Measurements from ENCODE around the gene ACTR3.

ACTR3 gene

DNA sequence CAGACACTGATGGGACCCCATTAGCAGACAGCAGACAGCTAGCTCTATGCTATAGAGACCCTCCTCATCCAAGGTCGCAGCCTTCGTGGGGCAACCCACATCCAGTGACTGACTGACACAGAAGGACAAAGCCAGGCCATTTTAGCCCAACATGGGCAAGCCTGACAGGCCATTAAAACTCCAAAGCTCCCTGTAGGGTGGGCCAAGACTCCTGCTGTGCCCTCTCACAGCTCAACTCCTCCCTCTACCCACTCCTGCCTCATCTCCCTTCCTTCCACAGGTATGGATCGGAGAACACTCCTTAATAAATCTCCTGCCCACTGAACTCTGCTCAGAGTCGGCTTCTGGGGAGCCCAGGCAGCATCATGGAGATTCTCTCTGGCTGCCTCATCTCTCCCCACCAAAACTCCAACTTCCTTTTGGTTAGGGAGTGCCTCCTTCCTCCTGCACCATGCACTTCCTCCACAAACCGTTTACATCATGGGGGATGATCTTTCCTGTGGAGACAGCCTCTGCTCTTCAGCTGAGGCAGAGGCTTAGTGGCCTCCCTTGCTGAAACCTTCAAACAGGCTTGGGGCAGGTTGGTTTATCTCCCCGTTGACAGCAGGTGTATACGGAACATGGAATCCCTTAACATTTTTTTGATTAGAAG is 86.5 kb downstream of the ACTR3 start:
- H3K9me3 Mint-ChIP-seq: peaks cover 3 to 5% of the 10 kb centered on the region in 2 donors
- ATAC-seq (replicated peaks): no peak
- no peak overlapping the region for H3K4me3 Mint-ChIP-seq
- H3K27me3 Mint-ChIP-seq: no peaks in the 10 kb centered on the region
- no peak overlapping the region for H3K27ac Mint-ChIP-seq
- peaks cover 34 to 62% of the 10 kb centered on the region in 2 donors for H3K36me3 Mint-ChIP-seq
- H3K4me1 Mint-ChIP-seq: peaks cover 9 to 18% of the 10 kb centered on the region in 2 donors
- DNase-seq: no peak

DNA sequence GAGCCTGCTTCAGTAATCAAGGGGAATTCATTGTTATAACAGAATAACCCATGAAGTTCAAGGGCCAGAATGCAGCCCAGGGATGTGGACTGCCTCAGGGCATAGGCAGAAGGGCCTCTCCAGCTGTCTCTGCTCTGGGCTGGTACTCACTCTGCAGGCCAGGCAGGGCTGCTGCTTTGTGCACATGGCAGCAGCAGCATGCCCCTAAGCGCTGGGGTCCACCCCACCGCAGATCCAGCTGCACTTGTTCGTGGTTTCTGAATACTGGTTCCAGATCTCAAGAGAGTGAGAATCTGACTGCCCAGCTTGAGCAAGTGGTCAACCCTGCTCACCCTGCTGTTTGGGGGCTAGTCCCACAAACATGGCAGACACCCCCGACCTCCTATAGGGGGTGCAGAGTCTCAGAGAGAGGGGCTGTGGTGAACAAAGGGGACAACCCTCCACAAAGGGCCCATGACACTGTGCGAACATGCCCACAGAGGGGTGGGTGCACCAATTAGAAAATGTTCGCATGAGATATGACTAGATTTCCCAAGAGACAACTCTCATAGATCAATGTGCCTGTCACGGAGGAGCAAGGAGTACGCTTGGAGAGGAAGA is 87.3 kb downstream of the ACTR3 start:
- ATAC-seq (replicated peaks) (peak in 1 of 2 donors; percentile 11), DNase-seq (no peak)
- H3K9me3 Mint-ChIP-seq: peaks cover 3 to 5% of the 10 kb centered on the region in 2 donors
- H3K4me3 Mint-ChIP-seq: no peak overlapping the region
- H3K4me1 Mint-ChIP-seq: peaks cover 6 to 11% of the 10 kb centered on the region in 2 donors
- no peaks in the 10 kb centered on the region for H3K27me3 Mint-ChIP-seq
- peaks cover 30 to 55% of the 10 kb centered on the region in 2 donors for H3K36me3 Mint-ChIP-seq
- H3K27ac Mint-ChIP-seq: no peak overlapping the region

GRCh38 chr2:113977660-113978523 is 88.0 kb downstream of the ACTR3 start:
- DNase-seq: no peak
- H3K4me3 Mint-ChIP-seq: no peak overlapping the region
- H3K27me3 Mint-ChIP-seq: no peaks in the 10 kb centered on the region
- peaks cover 26 to 50% of the 10 kb centered on the region in 2 donors for H3K36me3 Mint-ChIP-seq
- peak; percentile 34 to 36 for ATAC-seq (replicated peaks)
- peaks cover 0 to 5% of the 10 kb centered on the region in 2 donors for H3K4me1 Mint-ChIP-seq
- H3K9me3 Mint-ChIP-seq: peaks cover 3 to 5% of the 10 kb centered on the region in 2 donors
- peak overlapping the region; percentile 31 for H3K27ac Mint-ChIP-seq

GRCh38 chr2:113978524-113979190 is 88.8 kb downstream of the ACTR3 start:
- ATAC-seq (replicated peaks): no peak
- H3K27me3 Mint-ChIP-seq: no peaks in the 10 kb centered on the region
- peak overlapping the region; percentile 22 for H3K27ac Mint-ChIP-seq
- peaks cover 0 to 5% of the 10 kb centered on the region in 2 donors for H3K4me1 Mint-ChIP-seq
- H3K36me3 Mint-ChIP-seq: peaks cover 29 to 52% of the 10 kb centered on the region in 2 donors
- H3K4me3 Mint-ChIP-seq: peak overlapping the region; percentile 21 to 31
- no peak for DNase-seq
- peaks cover 3 to 5% of the 10 kb centered on the region in 2 donors for H3K9me3 Mint-ChIP-seq

DNA sequence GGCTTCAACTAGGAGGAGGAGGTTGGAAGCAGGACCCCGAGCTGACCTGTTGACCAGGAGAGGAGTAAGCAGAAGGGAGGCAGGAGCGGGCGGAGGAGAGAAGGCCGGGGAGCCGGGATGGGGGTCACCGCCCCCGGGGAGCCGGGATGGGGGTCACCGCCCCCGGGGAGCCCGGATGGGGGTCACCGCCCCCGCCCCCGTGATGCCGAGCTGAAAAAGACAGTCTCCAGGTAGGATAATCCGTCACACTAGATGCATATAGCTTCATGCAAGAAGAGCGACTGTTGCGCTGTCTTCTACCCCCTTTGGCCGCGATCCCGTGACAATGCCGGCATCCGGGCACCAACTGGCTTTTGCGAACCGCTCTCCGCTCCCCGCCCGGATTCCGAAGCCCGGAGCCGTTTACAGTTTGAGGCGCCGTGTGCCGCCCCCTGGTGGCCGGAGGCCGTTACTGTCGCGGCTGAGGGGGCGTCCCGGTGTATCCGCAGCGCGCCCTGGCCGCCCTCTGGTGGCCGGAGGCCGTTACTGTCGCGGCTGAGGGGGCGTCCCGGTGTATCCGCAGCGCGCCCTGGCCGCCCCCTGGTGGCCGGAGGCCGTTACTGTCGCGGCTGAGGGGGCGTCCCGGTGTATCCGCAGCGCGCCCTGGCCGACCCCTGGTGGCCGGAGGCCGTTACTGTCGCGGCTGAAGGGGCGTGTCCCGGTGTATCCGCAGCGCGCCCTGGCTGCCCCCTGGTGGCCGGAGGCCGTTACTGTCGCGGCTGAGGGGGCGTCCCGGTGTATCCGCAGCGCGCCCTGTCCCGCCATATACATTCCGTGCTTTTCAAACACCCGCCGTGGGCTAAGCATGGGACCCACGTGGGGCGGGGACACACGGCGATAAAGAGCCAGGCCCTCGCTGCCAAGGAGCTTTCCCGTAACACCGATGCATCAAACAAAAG is 89.6 kb downstream of the ACTR3 start:
- no peaks in the 10 kb centered on the region for H3K27me3 Mint-ChIP-seq
- peak overlapping the region; percentile 21 to 31 for H3K4me3 Mint-ChIP-seq
- H3K27ac Mint-ChIP-seq: peak overlapping the region; percentile 22
- peaks cover 32 to 57% of the 10 kb centered on the region in 2 donors for H3K36me3 Mint-ChIP-seq
- peaks cover 3 to 5% of the 10 kb centered on the region in 2 donors for H3K9me3 Mint-ChIP-seq
- peak; percentile 11 to 28 for ATAC-seq (replicated peaks)
- peak; percentile 32 for DNase-seq
- peaks cover 0 to 5% of the 10 kb centered on the region in 2 donors for H3K4me1 Mint-ChIP-seq

DNA sequence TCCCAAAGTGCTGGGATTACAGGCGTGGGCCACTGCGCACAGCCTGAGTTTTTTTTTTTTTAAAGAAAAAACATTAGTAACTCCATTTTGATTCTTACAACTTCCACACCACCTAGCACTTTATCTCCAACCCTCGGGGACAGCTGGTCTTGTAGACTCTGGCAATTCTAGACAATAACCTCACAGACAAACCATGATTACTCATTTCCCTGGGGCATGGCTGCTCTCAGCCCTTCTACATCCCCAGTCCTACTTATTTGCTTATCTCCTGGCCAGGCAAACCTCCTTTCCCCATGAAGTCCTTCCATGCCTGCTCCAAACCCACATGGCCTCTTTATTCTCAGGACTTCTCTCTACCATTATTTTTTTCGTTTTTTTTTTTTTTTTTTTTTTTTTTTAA is 91.1 kb downstream of the ACTR3 start:
- Mint-ChIP-seq H3K27me3 (no peaks in the 10 kb centered on the region), H3K9me3 (peaks cover 3 to 5% of the 10 kb centered on the region in 2 donors), H3K36me3 (peaks cover 27 to 55% of the 10 kb centered on the region in 2 donors), H3K27ac (peak overlapping the region; percentile 85), H3K4me3 (no peak overlapping the region), H3K4me1 (peaks cover 0 to 5% of the 10 kb centered on the region in 2 donors)
- ATAC-seq (replicated peaks) (no peak), DNase-seq (no peak)

DNA sequence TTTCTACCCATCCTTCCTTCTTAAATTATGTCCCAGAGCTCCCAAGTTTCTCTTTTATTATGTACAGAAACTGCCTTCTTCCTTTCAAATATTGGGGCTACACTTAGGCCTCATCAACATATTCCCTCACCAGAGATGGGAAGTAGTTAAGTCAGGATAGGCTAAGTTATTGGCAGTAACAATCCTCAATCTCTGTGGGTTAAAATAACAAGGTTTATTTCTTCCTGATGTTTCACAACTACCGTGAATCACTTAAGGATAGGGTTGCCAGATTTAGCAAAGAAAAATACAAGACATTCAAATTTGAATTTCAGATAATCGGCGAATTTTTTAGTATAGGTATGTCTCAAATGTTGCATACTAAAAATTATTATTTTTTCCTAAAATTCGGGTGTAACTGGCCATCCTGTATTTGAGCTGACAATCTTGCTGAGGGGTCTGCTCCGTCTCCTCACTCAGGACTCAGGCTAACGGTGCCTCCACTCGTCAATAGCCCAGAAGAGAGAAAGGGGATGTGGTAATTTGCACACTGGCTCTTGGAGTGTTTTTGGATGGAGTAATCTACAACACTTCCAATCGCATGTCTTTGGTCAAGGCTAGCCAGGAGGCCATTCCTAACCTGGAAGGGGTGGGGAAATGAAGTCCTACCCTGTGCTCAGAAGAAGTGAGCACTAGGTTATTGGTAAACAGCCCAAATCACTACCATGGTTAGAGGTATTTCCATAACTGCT is 91.7 kb downstream of the ACTR3 start:
- peaks cover 3 to 5% of the 10 kb centered on the region in 2 donors for H3K9me3 Mint-ChIP-seq
- DNase-seq (no peak), ATAC-seq (replicated peaks) (no peak)
- H3K4me1 Mint-ChIP-seq: peaks cover 0 to 3% of the 10 kb centered on the region in 2 donors
- H3K27me3 Mint-ChIP-seq: no peaks in the 10 kb centered on the region
- no peak overlapping the region for H3K27ac Mint-ChIP-seq
- no peak overlapping the region for H3K4me3 Mint-ChIP-seq
- H3K36me3 Mint-ChIP-seq: peaks cover 27 to 52% of the 10 kb centered on the region in 2 donors

- DNase-seq: no peak
- peaks cover 30 to 51% of the 10 kb centered on the region in 2 donors for H3K36me3 Mint-ChIP-seq
- no peak overlapping the region for H3K4me3 Mint-ChIP-seq
- H3K4me1 Mint-ChIP-seq: no peaks in the 10 kb centered on the region
- no peak overlapping the region for H3K27ac Mint-ChIP-seq
- peaks cover 0 to 1% of the 10 kb centered on the region in 2 donors for H3K9me3 Mint-ChIP-seq
- H3K27me3 Mint-ChIP-seq: peaks cover 3 to 15% of the 10 kb centered on the region in 2 donors
- ATAC-seq (replicated peaks): no peak
Measured at GRCh38 chr2:113985554-113986397, 95.9 kb downstream of the ACTR3 start.

DNA sequence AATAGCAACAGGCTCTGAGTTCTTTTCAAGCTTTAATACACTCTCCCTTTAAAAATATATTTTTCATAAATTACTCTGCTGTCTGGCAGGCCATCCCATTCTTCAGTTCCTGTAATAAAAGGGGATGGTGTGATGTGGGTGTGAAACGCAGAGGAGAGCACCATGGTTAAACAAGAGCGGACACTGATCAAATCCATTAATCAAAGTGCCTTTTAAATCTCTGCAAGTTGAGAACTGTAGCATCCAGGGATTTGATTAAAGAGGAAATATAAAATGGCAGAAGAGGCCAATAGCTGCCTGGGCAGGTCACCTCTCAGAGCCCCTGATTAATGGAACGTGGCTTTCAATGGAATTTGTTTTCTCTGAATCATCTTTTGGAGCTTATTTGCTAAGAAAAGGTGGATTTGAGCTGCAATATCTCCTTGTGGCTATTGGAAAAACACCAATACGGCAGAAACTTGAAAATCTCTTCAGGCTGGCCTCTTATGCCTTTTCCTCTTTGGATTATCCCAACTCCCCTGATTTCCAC is 96.9 kb downstream of the ACTR3 start:
- H3K4me3 Mint-ChIP-seq: no peak overlapping the region

GRCh38 chr2:113992090-113992489 is 102.2 kb downstream of the ACTR3 start:
- ATAC-seq (replicated peaks): no peak
- no peak overlapping the region for H3K4me3 Mint-ChIP-seq

More for the DNA sequence above, 96.9 kb downstream of the ACTR3 start:
- peaks cover 3 to 15% of the 10 kb centered on the region in 2 donors for H3K27me3 Mint-ChIP-seq
- peaks cover 29 to 52% of the 10 kb centered on the region in 2 donors for H3K36me3 Mint-ChIP-seq
- no peaks in the 10 kb centered on the region for H3K9me3 Mint-ChIP-seq
- ATAC-seq (replicated peaks) (no peak), DNase-seq (no peak)
- H3K4me1 Mint-ChIP-seq: no peaks in the 10 kb centered on the region
- H3K27ac Mint-ChIP-seq: no peak overlapping the region

DNA sequence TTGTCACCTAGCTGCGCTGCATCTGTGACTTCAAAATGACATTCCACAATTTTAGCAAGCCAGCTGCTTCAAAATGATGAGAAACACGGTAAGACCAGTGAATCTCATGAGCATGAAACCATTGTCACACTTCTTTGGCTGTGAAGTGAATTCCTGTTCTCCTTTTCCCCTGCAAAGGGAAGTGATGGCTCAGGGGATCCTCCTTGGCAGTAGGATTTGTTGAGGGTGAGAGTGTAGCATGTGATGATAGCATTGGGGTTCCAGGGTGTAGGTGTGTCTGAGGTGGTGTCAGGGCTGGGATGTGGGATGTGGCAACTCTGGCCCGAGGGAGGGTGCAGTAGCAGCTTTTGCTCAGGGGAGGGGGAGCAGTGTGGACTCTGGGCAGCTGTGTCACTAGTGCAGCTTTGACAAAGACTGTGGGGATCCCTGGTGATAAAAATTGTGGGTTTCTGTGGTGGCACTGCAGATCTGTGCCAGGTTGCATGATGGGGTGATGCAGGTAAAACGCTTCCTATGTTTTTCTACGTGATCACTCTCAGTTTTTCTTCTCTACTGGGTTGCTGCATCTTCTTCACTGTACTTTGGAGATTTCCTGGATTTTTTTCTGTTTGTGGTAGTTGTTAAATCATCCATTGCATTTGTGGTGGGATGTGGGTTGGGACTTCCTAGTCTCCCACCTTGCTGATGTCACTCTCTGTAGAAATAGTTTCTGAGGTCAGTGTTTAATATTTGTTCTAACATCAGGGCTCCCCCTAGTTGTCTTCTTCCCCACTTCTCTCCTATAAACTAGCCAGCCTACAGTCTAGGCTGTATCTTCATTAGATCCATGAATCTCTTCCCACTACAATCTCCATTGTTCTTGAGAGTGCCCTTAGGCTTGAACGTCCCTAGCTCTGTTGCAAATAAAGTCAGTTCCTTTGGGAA is 107.0 kb downstream of the ACTR3 start:
- Mint-ChIP-seq H3K9me3 (peaks cover 2 to 4% of the 10 kb centered on the region in 2 donors), H3K36me3 (peaks cover 11 to 18% of the 10 kb centered on the region in 2 donors), H3K27me3 (peaks cover 0 to 13% of the 10 kb centered on the region in 2 donors), H3K27ac (no peak overlapping the region), H3K4me1 (peaks cover 6 to 9% of the 10 kb centered on the region in 2 donors), H3K4me3 (no peak overlapping the region)
- DNase-seq (no peak), ATAC-seq (replicated peaks) (no peak)

More at GRCh38 chr2:113992090-113992489, 102.2 kb downstream of the ACTR3 start:
- H3K36me3 Mint-ChIP-seq: peaks cover 20 to 39% of the 10 kb centered on the region in 2 donors
- peaks cover 3 to 22% of the 10 kb centered on the region in 2 donors for H3K27me3 Mint-ChIP-seq
- peaks cover 5 to 6% of the 10 kb centered on the region in 2 donors for H3K4me1 Mint-ChIP-seq
- H3K27ac Mint-ChIP-seq: peak overlapping the region; percentile 1
- DNase-seq: no peak
- peaks cover 2 to 4% of the 10 kb centered on the region in 2 donors for H3K9me3 Mint-ChIP-seq
